Neuron (in vitro differentiated cells): ENCODE measurements around the gene PAX5.

Experiments
- H2AFZ ChIP-seq: one replicate; pipeline ENCODE4 v1.6.1; 2013; ENCODE audit warnings: low read depth, mild to moderate bottlenecking, inconsistent platforms, low read length, moderate library complexity
- H3K27me3 ChIP-seq: one replicate; pipeline ENCODE4 v1.6.1; 2013; ENCODE audit warnings: low read length; ENCODE audit not compliant: insufficient read depth
- H3K36me3 ChIP-seq: one replicate; pipeline ENCODE4 v1.6.1; 2013; ENCODE audit warnings: low read length; ENCODE audit not compliant: insufficient read depth
- H3K4me1 ChIP-seq: one replicate; pipeline ENCODE4 v1.6.1; 2013; ENCODE audit warnings: low read length; ENCODE audit not compliant: insufficient read depth
- H3K4me3 ChIP-seq: 2 replicates; pipeline ENCODE4 v1.5.1; 2013; ENCODE audit warnings: mild to moderate bottlenecking, low read length, moderate library complexity
- H3K9me3 ChIP-seq: one replicate; pipeline ENCODE4 v1.6.1; 2013; ENCODE audit warnings: low read length

The PAX5 gene

GRCh38 chr9:36985769-36986467 is 48.1 kb downstream of the PAX5 start:
- Histone ChIP-seq H3K4me3 (no peak overlapping the region), H2AFZ (no peak overlapping the region), H3K9me3 (no peaks in the 10 kb centered on the region), H3K36me3 (no peaks in the 10 kb centered on the region), H3K27me3 (no peaks in the 10 kb centered on the region), H3K4me1 (no peaks in the 10 kb centered on the region)

- Histone ChIP-seq H3K4me1 (no peaks in the 10 kb centered on the region), H2AFZ (no peak overlapping the region), H3K4me3 (no peak overlapping the region), H3K36me3 (no peaks in the 10 kb centered on the region), H3K9me3 (no peaks in the 10 kb centered on the region), H3K27me3 (no peaks in the 10 kb centered on the region)
Measured at GRCh38 chr9:36985061-36985768, 48.9 kb downstream of the PAX5 start.

- Histone ChIP-seq H3K9me3 (no peaks in the 10 kb centered on the region), H3K36me3 (no peaks in the 10 kb centered on the region), H3K4me3 (no peak overlapping the region), H3K4me1 (no peaks in the 10 kb centered on the region), H3K27me3 (no peaks in the 10 kb centered on the region), H2AFZ (no peak overlapping the region)
Measured at GRCh38 chr9:36980148-36980974, 53.7 kb downstream of the PAX5 start.

GRCh38 chr9:36976371-36977030 is 57.6 kb downstream of the PAX5 start:
- no peaks in the 10 kb centered on the region for H3K9me3 ChIP-seq
- H3K27me3 ChIP-seq = no peaks in the 10 kb centered on the region
- no peak overlapping the region for H3K4me3 ChIP-seq
- no peaks in the 10 kb centered on the region for H3K36me3 ChIP-seq
- H3K4me1 ChIP-seq = no peaks in the 10 kb centered on the region
- no peak overlapping the region for H2AFZ ChIP-seq

GRCh38 chr9:36974731-36975130 is 59.3 kb downstream of the PAX5 start:
- Histone ChIP-seq H3K4me1 (no peaks in the 10 kb centered on the region), H3K9me3 (no peaks in the 10 kb centered on the region), H3K4me3 (no peak overlapping the region), H2AFZ (no peak overlapping the region), H3K27me3 (no peaks in the 10 kb centered on the region), H3K36me3 (no peaks in the 10 kb centered on the region)

GRCh38 chr9:36971935-36972488 is 62.1 kb downstream of the PAX5 start:
- no peak overlapping the region for H2AFZ ChIP-seq
- no peaks in the 10 kb centered on the region for H3K27me3 ChIP-seq
- H3K4me1 ChIP-seq = no peaks in the 10 kb centered on the region
- H3K4me3 ChIP-seq = no peak overlapping the region
- H3K9me3 ChIP-seq = no peaks in the 10 kb centered on the region
- no peaks in the 10 kb centered on the region for H3K36me3 ChIP-seq

GRCh38 chr9:36970007-36970888 is 63.8 kb downstream of the PAX5 start:
- Histone ChIP-seq H2AFZ (no peak overlapping the region), H3K27me3 (no peaks in the 10 kb centered on the region)

GRCh38 chr9:36969216-36969771 is 64.8 kb downstream of the PAX5 start:
- no peaks in the 10 kb centered on the region for H3K4me1 ChIP-seq
- H3K9me3 ChIP-seq = no peaks in the 10 kb centered on the region
- H3K27me3 ChIP-seq = no peaks in the 10 kb centered on the region
- no peak overlapping the region for H3K4me3 ChIP-seq
- no peak overlapping the region for H2AFZ ChIP-seq
- H3K36me3 ChIP-seq = no peaks in the 10 kb centered on the region

More at GRCh38 chr9:36970007-36970888, 63.8 kb downstream of the PAX5 start:
- Histone ChIP-seq H3K4me1 (no peaks in the 10 kb centered on the region), H3K36me3 (no peaks in the 10 kb centered on the region), H3K9me3 (no peaks in the 10 kb centered on the region), H3K4me3 (no peak overlapping the region)

- no peaks in the 10 kb centered on the region for H3K27me3 ChIP-seq
- no peaks in the 10 kb centered on the region for H3K4me1 ChIP-seq
- H3K9me3 ChIP-seq = no peaks in the 10 kb centered on the region
- no peaks in the 10 kb centered on the region for H3K36me3 ChIP-seq
- no peak overlapping the region for H3K4me3 ChIP-seq
- no peak overlapping the region for H2AFZ ChIP-seq
Measured at GRCh38 chr9:36968574-36969215, 65.4 kb downstream of the PAX5 start.

GRCh38 chr9:36967997-36968396 is 66.1 kb downstream of the PAX5 start:
- no peaks in the 10 kb centered on the region for H3K4me1 ChIP-seq
- H3K4me3 ChIP-seq = no peak overlapping the region
- H3K9me3 ChIP-seq = no peaks in the 10 kb centered on the region
- no peaks in the 10 kb centered on the region for H3K36me3 ChIP-seq
- H3K27me3 ChIP-seq = no peaks in the 10 kb centered on the region
- H2AFZ ChIP-seq = no peak overlapping the region

- Histone ChIP-seq H3K4me3 (no peak overlapping the region), H3K27me3 (no peaks in the 10 kb centered on the region), H3K36me3 (no peaks in the 10 kb centered on the region), H3K9me3 (no peaks in the 10 kb centered on the region), H3K4me1 (no peaks in the 10 kb centered on the region), H2AFZ (no peak overlapping the region)
Measured at GRCh38 chr9:36966371-36967097, 67.5 kb downstream of the PAX5 start.
